SK-N-SH (cell line): ENCODE data around the gene PLA2G4B. TPM values are rescaled to one million over a fixed set of nuclear protein-coding genes. Genes with fewer than 3 reads are reported as not detected.

Experiments used
- CTCF ChIA-PET: fragments of 300-600, 350-600 bp; formaldehyde crosslinking; extraction: SDS; loops from one replicate; lab custom pipeline; 2021; lab: Yijun Ruan, JAX
- POLR2A ChIA-PET: fragments of 350-600 bp; sonication (Branson Sonifier 250); formaldehyde crosslinking; extraction: SDS; loops from one replicate; lab custom pipeline; 2020; ENCODE audit warnings: antibody characterized with exemption, inconsistent platforms; lab: Yijun Ruan, JAX
- DNase-seq: peaks from one replicate; pipeline ENCODE4 v3.0.0; 2012
- H2AFZ ChIP-seq: fragments of 200-600 bp; sonication (generic); 2 replicates; pipeline ENCODE4 v1.8.1; 2016; ENCODE audit warnings: antibody characterized with exemption, mild to moderate bottlenecking, low read depth
- H3F3A ChIP-seq: fragments of 200-600 bp; sonication (generic); replicated peaks from 2 replicates; pipeline ENCODE3; 2016; ENCODE audit warnings: antibody characterized with exemption, mild to moderate bottlenecking; ENCODE audit not compliant: insufficient read depth
- H3K27ac ChIP-seq, 2 experiments: fragments of 200-500 bp in 1 of 2; fragments of 200-600 bp in 1 of 2; sonication (Bioruptor generic) in 1 of 2; sonication (generic), shearing (Covaris generic) in 1 of 2; 2 replicates each; pipeline versions ENCODE4 v1.5.1 to v1.6.1; 2014 to 2016; ENCODE audit warnings: low read depth in 2 of 2, inconsistent platforms in 1 of 2, low read length in 1 of 2, mild to moderate bottlenecking in 1 of 2, mixed read lengths in 1 of 2
- H3K27me3 ChIP-seq: fragments of 200-600 bp; sonication (generic), shearing (Covaris generic); 2 replicates; pipeline ENCODE4 v1.6.1; 2016; ENCODE audit warnings: mixed run types; ENCODE audit not compliant: insufficient read depth
- H3K36me3 ChIP-seq, 2 experiments: fragments of 200-500 bp in 1 of 2; fragments of 200-600 bp in 1 of 2; sonication (Bioruptor generic) in 1 of 2; sonication (generic) in 1 of 2; replicated peaks in 1 of 2; 2 replicates each; pipeline versions ENCODE3 to v1.5.1; 2014 to 2016; ENCODE audit warnings: low read length in 1 of 2, mild to moderate bottlenecking in 1 of 2; ENCODE audit not compliant: insufficient read depth in 2 of 2, control insufficient read depth in 1 of 2
- H3K4me1 ChIP-seq, 2 experiments: fragments of 200-500 bp in 1 of 2; fragments of 200-600 bp in 1 of 2; sonication (Bioruptor generic) in 1 of 2; sonication (generic), shearing (Covaris generic) in 1 of 2; 2 replicates each; pipeline versions ENCODE4 v1.5.1 to v1.6.1; 2014 to 2016; ENCODE audit warnings: low read depth in 1 of 2, low read length in 1 of 2, mixed run types in 1 of 2; ENCODE audit not compliant: insufficient read depth in 2 of 2, control insufficient read depth in 1 of 2
- H3K4me2 ChIP-seq: fragments of 200-600 bp; sonication (generic), shearing (Covaris generic); 2 replicates; pipeline ENCODE4 v1.6.1; 2017; ENCODE audit warnings: mixed run types
- H3K4me3 ChIP-seq, 2 experiments: fragments of 200-500 bp in 1 of 2; fragments of 200-600 bp in 1 of 2; sonication (Bioruptor generic) in 1 of 2; sonication (generic), shearing (Covaris generic) in 1 of 2; 2 replicates each; pipeline versions ENCODE4 v1.5.1 to v1.8.1; 2014 to 2016; ENCODE audit warnings: low read depth in 2 of 2, inconsistent platforms in 1 of 2, low read length in 1 of 2, mild to moderate bottlenecking in 1 of 2, mixed read lengths in 1 of 2, moderate library complexity in 1 of 2
- H3K79me2 ChIP-seq: fragments of 200-600 bp; sonication (generic); 2 replicates; pipeline ENCODE4 v1.8.1; 2017; ENCODE audit warnings: mild to moderate bottlenecking; ENCODE audit not compliant: insufficient read depth
- H3K9ac ChIP-seq: fragments of 200-600 bp; sonication (generic); 2 replicates; pipeline ENCODE4 v1.6.1; 2017; ENCODE audit warnings: mixed run types
- H3K9me2 ChIP-seq: fragments of 200-600 bp; sonication (generic); 2 replicates; pipeline ENCODE4 v1.6.1; 2017; ENCODE audit warnings: mixed run types
- H3K9me3 ChIP-seq: fragments of 200-600 bp; sonication (generic); 2 replicates; pipeline ENCODE4 v1.6.1; 2017; ENCODE audit warnings: mixed run types, mild to moderate bottlenecking, moderate library complexity
- H4K20me1 ChIP-seq: fragments of 200-600 bp; sonication (generic); 2 replicates; pipeline ENCODE4 v1.6.1; 2017; ENCODE audit warnings: mild to moderate bottlenecking, mixed run types; ENCODE audit not compliant: insufficient read depth
- FOXJ3 ChIP-seq: sonication (generic); formaldehyde crosslinking; IDR thresholded peaks from 2 replicates; pipeline ENCODE4 v1.5.1; 2020; ENCODE audit warnings: mild to moderate bottlenecking, missing genetic modification reagents
- FOXM1 ChIP-seq: IDR thresholded peaks from 2 replicates; pipeline ENCODE4 v1.4.0; 2012; ENCODE audit warnings: low read depth, mild to moderate bottlenecking
- GATA2 ChIP-seq: sonication (generic); formaldehyde crosslinking; IDR thresholded peaks from 2 replicates; pipeline ENCODE4 v1.5.0; 2020; ENCODE audit warnings: mild to moderate bottlenecking, missing genetic modification reagents
- MEF2A ChIP-seq: IDR thresholded peaks from 2 replicates; pipeline ENCODE4 v1.4.0; 2012; ENCODE audit warnings: low read depth, borderline replicate concordance
- POLR2AphosphoS5 ChIP-seq: IDR thresholded peaks from 2 replicates; pipeline ENCODE4 v1.6.1; 2012; ENCODE audit warnings: low read depth, low read length
- RAD21 ChIP-seq: IDR thresholded peaks from 2 replicates; pipeline ENCODE4 v1.6.1; 2012; ENCODE audit warnings: mild to moderate bottlenecking, low read length
- TEAD4 ChIP-seq: IDR thresholded peaks from 2 replicates; pipeline ENCODE4 v1.4.0; 2012; ENCODE audit warnings: mild to moderate bottlenecking, borderline replicate concordance; ENCODE audit not compliant: insufficient read depth
- YY1 ChIP-seq: IDR thresholded peaks from 2 replicates; pipeline ENCODE4 v1.4.0; 2012; ENCODE audit warnings: low read depth, mild to moderate bottlenecking
- WGBS: methylation state at CpG from one replicate; pipeline ENCODE4 v1.1.6; 2017; ENCODE audit warnings: low lambda C conversion rate; 5-methylcytosine and 5-hydroxymethylcytosine counted together
- polyA plus RNA-seq, 3 experiments: library from polyadenylated mRNA; depleted of rRNA; stranded (reverse); fragments of >200 nt; gene quantifications; 2 replicates each; pipeline ENCODE4 v1.2.3, GENCODE V29; 2012
- TF ChIP-seq, protein P1 (sequence below): fragments of 150-350 bp; IDR thresholded peaks from 2 replicates; pipeline ENCODE4 v1.6.1; 2016; ENCODE audit warnings: mild to moderate bottlenecking, low read depth, low read length
- TF ChIP-seq, protein P2 (sequence below): IDR thresholded peaks from 2 replicates; pipeline ENCODE4 v1.4.0; 2012; ENCODE audit warnings: low read depth
- TF ChIP-seq, protein P3 (sequence below): IDR thresholded peaks from 2 replicates; pipeline ENCODE4 v1.4.0; 2012; ENCODE audit warnings: low read depth, borderline replicate concordance
- TF ChIP-seq, protein P4 (sequence below): IDR thresholded peaks from 2 replicates; pipeline ENCODE4 v1.4.0; 2012; ENCODE audit warnings: low read depth, borderline replicate concordance
- TF ChIP-seq, protein P5 (sequence below): fragments of 200-600 bp; sonication (generic); IDR thresholded peaks from 2 replicates; pipeline ENCODE4 v1.6.1; 2017; ENCODE audit warnings: antibody characterized with exemption, mild to moderate bottlenecking, moderate library complexity
- TF ChIP-seq, protein P6 (sequence below): IDR thresholded peaks from 2 replicates; pipeline ENCODE4; 2012

The PLA2G4B gene
- polyA plus RNA-seq, 1 of the 3 experiments (the other 2 are of a cell fraction), result 5.3 TPM

DNA sequence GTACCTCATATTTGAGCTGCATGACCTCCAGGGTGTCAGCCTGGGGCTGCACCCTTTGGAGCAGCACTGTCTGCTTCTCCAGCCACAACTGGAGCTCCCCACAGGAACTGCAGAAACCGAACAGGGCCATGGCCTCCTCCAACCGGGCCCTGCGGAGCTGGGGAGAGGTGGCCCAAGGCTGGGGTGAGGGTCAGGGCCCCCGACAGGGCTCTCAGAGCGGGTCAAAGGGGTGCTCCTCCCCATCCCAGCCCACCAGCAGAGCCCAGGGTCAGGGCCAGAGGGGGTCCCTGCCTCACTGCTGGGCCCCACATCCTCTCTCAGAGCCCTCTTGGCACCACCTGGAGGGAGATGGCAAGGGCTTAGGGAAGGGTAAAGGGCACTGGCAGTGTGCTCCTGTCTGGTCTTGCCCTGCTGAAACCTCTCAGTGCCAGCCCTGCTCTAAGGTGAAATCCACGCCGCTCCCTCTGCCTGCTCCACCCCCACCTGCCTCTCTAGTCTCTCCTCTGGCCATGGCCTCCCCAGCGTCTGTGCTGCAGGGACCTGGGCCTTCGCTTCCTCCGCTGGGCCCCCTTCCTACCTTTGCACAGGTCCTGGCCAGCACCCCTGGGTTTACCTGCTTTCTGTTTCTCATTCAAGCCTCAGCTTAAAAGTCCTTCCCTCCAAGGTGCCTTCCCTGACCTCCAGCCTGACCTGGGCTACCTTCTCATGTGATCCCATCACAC lies 41.7 kb downstream of the PLA2G4B start:
- DNase-seq, result no peak
- H3K79me2 ChIP-seq, result no peaks in the 10 kb centered on the region
- no peak overlapping the region for H3K27ac ChIP-seq
- no peak overlapping the region for H3K9ac ChIP-seq
- peaks cover 0 to 27% of the 10 kb centered on the region in 2 experiments; a peak in 1 of 4 replicates for H3K4me1 ChIP-seq
- WGBS, result 94% methylated on average over 5 of the region's 10 CpGs
- H3K9me2 ChIP-seq, result no peaks in the 10 kb centered on the region
- no peaks in the 10 kb centered on the region for H3K9me3 ChIP-seq
- CTCF ChIA-PET, result interaction anchor here (1.0 to 2.1 kb wide), 2 partner anchors 24 to 54 kb away, joined by 3 to 5 read pairs; no protein-coding TSS in a partner anchor
- no peak overlapping the region for H3K4me2 ChIP-seq
- POLR2A ChIA-PET, result interaction anchor here (0.6 kb wide), 1 partner anchor 336 kb away, joined by 3 read pairs; the partner anchor contains the start of gene RPAP1
- H3K4me3 ChIP-seq, result no peak overlapping the region
- H3F3A ChIP-seq, result no peaks in the 10 kb centered on the region
- no peaks in the 10 kb centered on the region for H4K20me1 ChIP-seq
- TF ChIP-seq YY1 (no peak), POLR2AphosphoS5 (no peak), RAD21 (no peak), MEF2A (no peak), FOXJ3 (CRISPR knock-in tag) (no peak), TEAD4 (no peak), FOXM1 (no peak), GATA2 (CRISPR knock-in tag) (no peak)
- TF ChIP-seq, protein P1, sequence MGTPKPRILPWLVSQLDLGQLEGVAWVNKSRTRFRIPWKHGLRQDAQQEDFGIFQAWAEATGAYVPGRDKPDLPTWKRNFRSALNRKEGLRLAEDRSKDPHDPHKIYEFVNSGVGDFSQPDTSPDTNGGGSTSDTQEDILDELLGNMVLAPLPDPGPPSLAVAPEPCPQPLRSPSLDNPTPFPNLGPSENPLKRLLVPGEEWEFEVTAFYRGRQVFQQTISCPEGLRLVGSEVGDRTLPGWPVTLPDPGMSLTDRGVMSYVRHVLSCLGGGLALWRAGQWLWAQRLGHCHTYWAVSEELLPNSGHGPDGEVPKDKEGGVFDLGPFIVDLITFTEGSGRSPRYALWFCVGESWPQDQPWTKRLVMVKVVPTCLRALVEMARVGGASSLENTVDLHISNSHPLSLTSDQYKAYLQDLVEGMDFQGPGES, result no peak
- TF ChIP-seq, protein P2, sequence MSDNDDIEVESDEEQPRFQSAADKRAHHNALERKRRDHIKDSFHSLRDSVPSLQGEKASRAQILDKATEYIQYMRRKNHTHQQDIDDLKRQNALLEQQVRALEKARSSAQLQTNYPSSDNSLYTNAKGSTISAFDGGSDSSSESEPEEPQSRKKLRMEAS, result no peak
- TF ChIP-seq, protein P3, sequence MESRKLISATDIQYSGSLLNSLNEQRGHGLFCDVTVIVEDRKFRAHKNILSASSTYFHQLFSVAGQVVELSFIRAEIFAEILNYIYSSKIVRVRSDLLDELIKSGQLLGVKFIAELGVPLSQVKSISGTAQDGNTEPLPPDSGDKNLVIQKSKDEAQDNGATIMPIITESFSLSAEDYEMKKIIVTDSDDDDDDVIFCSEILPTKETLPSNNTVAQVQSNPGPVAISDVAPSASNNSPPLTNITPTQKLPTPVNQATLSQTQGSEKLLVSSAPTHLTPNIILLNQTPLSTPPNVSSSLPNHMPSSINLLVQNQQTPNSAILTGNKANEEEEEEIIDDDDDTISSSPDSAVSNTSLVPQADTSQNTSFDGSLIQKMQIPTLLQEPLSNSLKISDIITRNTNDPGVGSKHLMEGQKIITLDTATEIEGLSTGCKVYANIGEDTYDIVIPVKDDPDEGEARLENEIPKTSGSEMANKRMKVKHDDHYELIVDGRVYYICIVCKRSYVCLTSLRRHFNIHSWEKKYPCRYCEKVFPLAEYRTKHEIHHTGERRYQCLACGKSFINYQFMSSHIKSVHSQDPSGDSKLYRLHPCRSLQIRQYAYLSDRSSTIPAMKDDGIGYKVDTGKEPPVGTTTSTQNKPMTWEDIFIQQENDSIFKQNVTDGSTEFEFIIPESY, result no peak
- TF ChIP-seq, protein P4, sequence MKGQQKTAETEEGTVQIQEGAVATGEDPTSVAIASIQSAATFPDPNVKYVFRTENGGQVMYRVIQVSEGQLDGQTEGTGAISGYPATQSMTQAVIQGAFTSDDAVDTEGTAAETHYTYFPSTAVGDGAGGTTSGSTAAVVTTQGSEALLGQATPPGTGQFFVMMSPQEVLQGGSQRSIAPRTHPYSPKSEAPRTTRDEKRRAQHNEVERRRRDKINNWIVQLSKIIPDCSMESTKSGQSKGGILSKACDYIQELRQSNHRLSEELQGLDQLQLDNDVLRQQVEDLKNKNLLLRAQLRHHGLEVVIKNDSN, result no peak
- TF ChIP-seq, protein P5, sequence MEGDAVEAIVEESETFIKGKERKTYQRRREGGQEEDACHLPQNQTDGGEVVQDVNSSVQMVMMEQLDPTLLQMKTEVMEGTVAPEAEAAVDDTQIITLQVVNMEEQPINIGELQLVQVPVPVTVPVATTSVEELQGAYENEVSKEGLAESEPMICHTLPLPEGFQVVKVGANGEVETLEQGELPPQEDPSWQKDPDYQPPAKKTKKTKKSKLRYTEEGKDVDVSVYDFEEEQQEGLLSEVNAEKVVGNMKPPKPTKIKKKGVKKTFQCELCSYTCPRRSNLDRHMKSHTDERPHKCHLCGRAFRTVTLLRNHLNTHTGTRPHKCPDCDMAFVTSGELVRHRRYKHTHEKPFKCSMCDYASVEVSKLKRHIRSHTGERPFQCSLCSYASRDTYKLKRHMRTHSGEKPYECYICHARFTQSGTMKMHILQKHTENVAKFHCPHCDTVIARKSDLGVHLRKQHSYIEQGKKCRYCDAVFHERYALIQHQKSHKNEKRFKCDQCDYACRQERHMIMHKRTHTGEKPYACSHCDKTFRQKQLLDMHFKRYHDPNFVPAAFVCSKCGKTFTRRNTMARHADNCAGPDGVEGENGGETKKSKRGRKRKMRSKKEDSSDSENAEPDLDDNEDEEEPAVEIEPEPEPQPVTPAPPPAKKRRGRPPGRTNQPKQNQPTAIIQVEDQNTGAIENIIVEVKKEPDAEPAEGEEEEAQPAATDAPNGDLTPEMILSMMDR, result no peak
- TF ChIP-seq, protein P6, sequence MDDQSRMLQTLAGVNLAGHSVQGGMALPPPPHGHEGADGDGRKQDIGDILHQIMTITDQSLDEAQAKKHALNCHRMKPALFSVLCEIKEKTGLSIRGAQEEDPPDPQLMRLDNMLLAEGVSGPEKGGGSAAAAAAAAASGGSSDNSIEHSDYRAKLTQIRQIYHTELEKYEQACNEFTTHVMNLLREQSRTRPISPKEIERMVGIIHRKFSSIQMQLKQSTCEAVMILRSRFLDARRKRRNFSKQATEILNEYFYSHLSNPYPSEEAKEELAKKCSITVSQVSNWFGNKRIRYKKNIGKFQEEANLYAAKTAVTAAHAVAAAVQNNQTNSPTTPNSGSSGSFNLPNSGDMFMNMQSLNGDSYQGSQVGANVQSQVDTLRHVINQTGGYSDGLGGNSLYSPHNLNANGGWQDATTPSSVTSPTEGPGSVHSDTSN, result no peak
- H3K36me3 ChIP-seq, result no peaks in the 10 kb centered on the region
- no peak overlapping the region for H2AFZ ChIP-seq
- H3K27me3 ChIP-seq, result no peaks in the 10 kb centered on the region
